ENCODE data around the gene BNC2. TPM values are rescaled to one million over a fixed set of nuclear protein-coding genes. Genes with fewer than 3 reads are reported as not detected.

BNC2 gene
- total RNA-seq, 1 experiment from 2014 or later = 0.20 TPM

DNA sequence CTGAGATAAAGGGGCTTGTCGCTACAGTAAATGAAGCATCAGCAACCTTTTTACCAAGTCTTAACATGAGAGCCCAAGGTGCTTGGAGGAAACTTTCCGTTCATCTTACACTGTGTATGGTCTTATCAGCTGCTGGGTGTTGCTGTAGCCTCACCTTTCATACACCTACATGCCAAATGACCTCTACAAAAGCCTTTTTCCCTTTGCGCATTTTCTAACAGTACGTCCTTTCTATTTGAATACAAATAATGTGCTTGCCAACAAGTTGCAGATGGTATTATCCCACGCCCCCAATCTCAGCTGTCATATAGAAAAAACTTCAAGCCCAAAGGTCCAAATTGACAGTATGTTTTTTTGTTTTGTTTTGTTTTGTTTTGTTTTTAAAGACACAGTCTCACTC, 96.9 kb downstream of the BNC2 start:
- Histone ChIP-seq H3K27me3 (replicated peaks; ENCODE audit: control insufficient read depth, insufficient read depth, low read length) (no peaks in the 10 kb centered on the region), H3K36me3 (ENCODE audit: control insufficient read depth, insufficient read depth, low read length) (no peaks in the 10 kb centered on the region), H3K4me3 (ENCODE audit: low read depth, low read length) (no peak overlapping the region), H3K4me1 (no peaks in the 10 kb centered on the region), H3K9me3 (no peaks in the 10 kb centered on the region)
- no peak overlapping the region for H3K27ac Mint-ChIP-seq (ENCODE audit: unreplicated experiment)
- no TSS peak for BruUV-seq (replicated peaks)
- H3K9me3 Mint-ChIP-seq (ENCODE audit: unreplicated experiment) = no peaks in the 10 kb centered on the region
- ChIA-PET CTCF (no interaction called here), POLR2A (no interaction called here)
- no peak for DNase-seq
- no peaks in the 10 kb centered on the region for H3K36me3 Mint-ChIP-seq (ENCODE audit: insufficient read depth, unreplicated experiment)
- intact Hi-C loops (cut with micrococcal nuclease; ENCODE audit: unreplicated experiment) = no loop called here
- H3K27me3 Mint-ChIP-seq (ENCODE audit: insufficient read depth, unreplicated experiment) = peaks cover 2% of the 10 kb centered on the region
- no peak overlapping the region for H3K4me3 Mint-ChIP-seq (ENCODE audit: unreplicated experiment)
- TF ChIP-seq, protein P1, sequence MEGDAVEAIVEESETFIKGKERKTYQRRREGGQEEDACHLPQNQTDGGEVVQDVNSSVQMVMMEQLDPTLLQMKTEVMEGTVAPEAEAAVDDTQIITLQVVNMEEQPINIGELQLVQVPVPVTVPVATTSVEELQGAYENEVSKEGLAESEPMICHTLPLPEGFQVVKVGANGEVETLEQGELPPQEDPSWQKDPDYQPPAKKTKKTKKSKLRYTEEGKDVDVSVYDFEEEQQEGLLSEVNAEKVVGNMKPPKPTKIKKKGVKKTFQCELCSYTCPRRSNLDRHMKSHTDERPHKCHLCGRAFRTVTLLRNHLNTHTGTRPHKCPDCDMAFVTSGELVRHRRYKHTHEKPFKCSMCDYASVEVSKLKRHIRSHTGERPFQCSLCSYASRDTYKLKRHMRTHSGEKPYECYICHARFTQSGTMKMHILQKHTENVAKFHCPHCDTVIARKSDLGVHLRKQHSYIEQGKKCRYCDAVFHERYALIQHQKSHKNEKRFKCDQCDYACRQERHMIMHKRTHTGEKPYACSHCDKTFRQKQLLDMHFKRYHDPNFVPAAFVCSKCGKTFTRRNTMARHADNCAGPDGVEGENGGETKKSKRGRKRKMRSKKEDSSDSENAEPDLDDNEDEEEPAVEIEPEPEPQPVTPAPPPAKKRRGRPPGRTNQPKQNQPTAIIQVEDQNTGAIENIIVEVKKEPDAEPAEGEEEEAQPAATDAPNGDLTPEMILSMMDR (IDR thresholded peaks at IDR 0.05; ENCODE audit: insufficient read depth in 1 of 2, low read depth in 1 of 2, low read length in 1 of 2, severe bottlenecking in 1 of 2, unreplicated experiment in 1 of 2) = no peak
- no peaks in the 10 kb centered on the region for H3K4me1 Mint-ChIP-seq (ENCODE audit: low read depth, unreplicated experiment)

DNA sequence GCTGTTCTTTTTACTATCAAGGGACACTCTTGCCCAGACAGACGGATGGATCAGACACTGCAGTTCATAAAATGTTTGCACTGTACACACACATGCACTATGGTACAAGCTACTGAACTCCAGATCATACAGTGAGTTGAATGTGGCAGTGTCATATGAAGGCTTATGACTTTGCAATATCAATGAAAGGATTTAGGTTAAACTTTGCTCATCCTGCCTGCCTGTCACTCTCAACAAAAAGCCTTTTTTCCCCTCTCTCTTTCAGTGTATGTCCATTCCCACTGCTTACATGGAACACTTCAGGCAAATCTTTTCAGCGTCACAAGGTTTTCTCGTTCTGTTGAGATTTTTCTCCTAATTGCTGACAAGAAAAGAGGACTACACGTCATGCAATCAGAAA, 97.4 kb downstream of the BNC2 start:
- intact Hi-C loops (cut with micrococcal nuclease; ENCODE audit: unreplicated experiment) = no loop called here
- H3K36me3 Mint-ChIP-seq (ENCODE audit: insufficient read depth, unreplicated experiment) = no peaks in the 10 kb centered on the region
- DNase-seq = no peak
- H3K4me1 Mint-ChIP-seq (ENCODE audit: low read depth, unreplicated experiment) = no peaks in the 10 kb centered on the region
- POLR2A ChIA-PET = no interaction called here
- CTCF ChIA-PET = no interaction called here
- no peaks in the 10 kb centered on the region for H3K36me3 ChIP-seq (ENCODE audit: control insufficient read depth, insufficient read depth, low read length)
- no peak overlapping the region for H3K27ac Mint-ChIP-seq (ENCODE audit: unreplicated experiment)
- no TSS peak for BruUV-seq (replicated peaks)
- H3K4me3 Mint-ChIP-seq (ENCODE audit: unreplicated experiment) = no peak overlapping the region
- H3K27me3 ChIP-seq (replicated peaks; ENCODE audit: control insufficient read depth, insufficient read depth, low read length) = no peaks in the 10 kb centered on the region
- H3K9me3 Mint-ChIP-seq (ENCODE audit: unreplicated experiment) = no peaks in the 10 kb centered on the region
- H3K4me1 ChIP-seq = no peaks in the 10 kb centered on the region
- H3K4me3 ChIP-seq (ENCODE audit: low read depth, low read length) = no peak overlapping the region
- H3K9me3 ChIP-seq = no peaks in the 10 kb centered on the region
- peaks cover 5% of the 10 kb centered on the region for H3K27me3 Mint-ChIP-seq (ENCODE audit: insufficient read depth, unreplicated experiment)
- TF ChIP-seq, protein P1 (IDR thresholded peaks at IDR 0.05; ENCODE audit: insufficient read depth in 1 of 2, low read depth in 1 of 2, low read length in 1 of 2, severe bottlenecking in 1 of 2, unreplicated experiment in 1 of 2) = no peak

DNA sequence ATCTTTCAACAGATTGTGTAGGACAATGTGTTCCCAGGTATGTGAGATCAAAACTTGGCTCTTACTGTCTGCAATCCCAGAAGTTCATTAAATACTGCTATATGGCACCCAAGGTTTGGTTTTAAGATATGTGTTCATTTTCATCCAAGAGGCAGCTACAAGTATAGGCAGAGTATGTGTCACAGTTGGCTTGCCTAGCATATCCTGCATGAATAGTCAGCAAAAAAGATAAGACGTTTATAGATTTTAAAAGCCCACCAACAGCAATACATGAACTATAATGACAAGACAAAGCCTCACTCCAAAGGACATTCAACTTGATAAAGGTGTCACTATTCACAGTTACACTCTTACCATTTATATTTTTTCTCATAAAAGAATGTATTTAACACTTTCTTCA, 99.1 kb downstream of the BNC2 start:
- Histone ChIP-seq H3K4me1 (no peaks in the 10 kb centered on the region), H3K36me3 (ENCODE audit: control insufficient read depth, insufficient read depth, low read length) (no peaks in the 10 kb centered on the region), H3K27me3 (replicated peaks; ENCODE audit: control insufficient read depth, insufficient read depth, low read length) (no peaks in the 10 kb centered on the region), H3K4me3 (ENCODE audit: low read depth, low read length) (no peak overlapping the region), H3K9me3 (no peaks in the 10 kb centered on the region)
- no peak for DNase-seq
- Mint-ChIP-seq H3K9me3 (ENCODE audit: unreplicated experiment) (no peaks in the 10 kb centered on the region), H3K27ac (ENCODE audit: unreplicated experiment) (no peak overlapping the region), H3K27me3 (ENCODE audit: insufficient read depth, unreplicated experiment) (peaks cover 5% of the 10 kb centered on the region), H3K4me3 (ENCODE audit: unreplicated experiment) (no peak overlapping the region), H3K4me1 (ENCODE audit: low read depth, unreplicated experiment) (no peaks in the 10 kb centered on the region), H3K36me3 (ENCODE audit: insufficient read depth, unreplicated experiment) (no peaks in the 10 kb centered on the region)
- no TSS peak for BruUV-seq (replicated peaks)
- TF ChIP-seq, protein P1 (IDR thresholded peaks at IDR 0.05; ENCODE audit: insufficient read depth in 1 of 2, low read depth in 1 of 2, low read length in 1 of 2, severe bottlenecking in 1 of 2, unreplicated experiment in 1 of 2) = no peak
- ChIA-PET POLR2A (no interaction called here), CTCF (no interaction called here)
- intact Hi-C loops (cut with micrococcal nuclease; ENCODE audit: unreplicated experiment) = no loop called here

Measured in Caco-2 (cell line).